Neural progenitor cell (in vitro differentiated cells): ENCODE results near the gene RIPK3. TPM values are rescaled to one million over a fixed set of nuclear protein-coding genes. Genes with fewer than 3 reads are reported as not detected.

ENCODE experiments used
- DNase-seq: peaks from one replicate; pipeline ENCODE4 v3.0.0-alpha.2; 2016; ENCODE audit warnings: low spot score
- H2AFZ ChIP-seq: fragments of 200-600 bp; sonication (generic); replicated peaks from 2 replicates; pipeline ENCODE4 v1.6.1; 2016; ENCODE audit warnings: antibody characterized with exemption
- H3F3A ChIP-seq: fragments of 200-600 bp; sonication (generic); 2 replicates; pipeline ENCODE4 v1.6.1; 2016; ENCODE audit warnings: antibody characterized with exemption, low read depth
- H3K27ac ChIP-seq: fragments of 200-600 bp; sonication (generic); 2 replicates; pipeline ENCODE4 v1.5.1; 2016; ENCODE audit warnings: mild to moderate bottlenecking
- H3K27me3 ChIP-seq: fragments of 200-600 bp; sonication (generic); 2 replicates; pipeline ENCODE4 v1.6.1; 2016; ENCODE audit warnings: mild to moderate bottlenecking, moderate library complexity
- H3K36me3 ChIP-seq: fragments of 200-600 bp; sonication (generic); 2 replicates; pipeline ENCODE4 v1.5.1; 2016
- H3K4me1 ChIP-seq: fragments of 200-600 bp; sonication (generic); 2 replicates; pipeline ENCODE4 v1.6.1; 2016; ENCODE audit warnings: mixed run types
- H3K4me2 ChIP-seq: fragments of 200-600 bp; sonication (generic); 2 replicates; pipeline ENCODE4 v1.6.1; 2016
- H3K4me3 ChIP-seq: fragments of 200-600 bp; sonication (generic); 2 replicates; pipeline ENCODE4 v1.5.1; 2016
- H3K79me2 ChIP-seq: fragments of 200-600 bp; sonication (generic); 2 replicates; pipeline ENCODE4 v1.6.1; 2016; ENCODE audit warnings: low read depth
- H3K9ac ChIP-seq: fragments of 200-600 bp; sonication (generic); 2 replicates; pipeline ENCODE4 v1.6.1; 2016
- H3K9me3 ChIP-seq: fragments of 200-600 bp; sonication (generic); 2 replicates; pipeline ENCODE4 v1.5.1; 2016; ENCODE audit warnings: low read depth
- H4K20me1 ChIP-seq: fragments of 200-600 bp; sonication (generic); 2 replicates; pipeline ENCODE4 v1.6.1; 2016; ENCODE audit warnings: low read depth
- H3K27ac Mint-ChIP-seq: 3 replicates; pipeline ENCODE4 v1.8.0; 2021; ENCODE audit warnings: mixed read lengths
- H3K27me3 Mint-ChIP-seq: 2 replicates; pipeline ENCODE4 v1.8.0; 2022; ENCODE audit warnings: low read depth, mild to moderate bottlenecking, inconsistent platforms, moderate library complexity, mixed read lengths; ENCODE audit not compliant: insufficient read depth
- H3K36me3 Mint-ChIP-seq: 3 replicates; pipeline ENCODE4 v1.8.0; 2021; ENCODE audit warnings: mixed read lengths
- H3K4me1 Mint-ChIP-seq: 3 replicates; pipeline ENCODE4 v1.8.0; 2021; ENCODE audit warnings: mixed read lengths
- H3K4me3 Mint-ChIP-seq: 3 replicates; pipeline ENCODE4 v1.8.0; 2021; ENCODE audit warnings: mild to moderate bottlenecking, moderate library complexity, mixed read lengths
- H3K9me3 Mint-ChIP-seq: 3 replicates; pipeline ENCODE4 v1.8.0; 2020; ENCODE audit warnings: mixed read lengths
- EZH2 ChIP-seq: fragments of 200-600 bp; sonication (generic); IDR thresholded peaks from 2 replicates; pipeline ENCODE4 v1.6.1; 2017; ENCODE audit warnings: antibody characterized with exemption, mild to moderate bottlenecking, moderate library complexity
- EZH2phosphoT487 ChIP-seq: fragments of 200-600 bp; sonication (generic); IDR thresholded peaks from 2 replicates; pipeline ENCODE4 v1.6.1; 2017; ENCODE audit warnings: antibody characterized with exemption
- total RNA-seq: library from RNA; depleted of rRNA; stranded (reverse); fragments of >200 nt; gene quantifications from 2 replicates; pipeline ENCODE4 v1.2.3, GENCODE V29; 2015; ENCODE audit warnings: low replicate concordance
- TF ChIP-seq, protein P1 (sequence below): fragments of 200-600 bp; sonication (generic); IDR thresholded peaks from 2 replicates; pipeline ENCODE4 v1.5.1; 2017; ENCODE audit warnings: antibody characterized with exemption, mild to moderate bottlenecking

RIPK3 gene
- total RNA-seq, 1 donor from 2014 or later: not detected

DNA sequence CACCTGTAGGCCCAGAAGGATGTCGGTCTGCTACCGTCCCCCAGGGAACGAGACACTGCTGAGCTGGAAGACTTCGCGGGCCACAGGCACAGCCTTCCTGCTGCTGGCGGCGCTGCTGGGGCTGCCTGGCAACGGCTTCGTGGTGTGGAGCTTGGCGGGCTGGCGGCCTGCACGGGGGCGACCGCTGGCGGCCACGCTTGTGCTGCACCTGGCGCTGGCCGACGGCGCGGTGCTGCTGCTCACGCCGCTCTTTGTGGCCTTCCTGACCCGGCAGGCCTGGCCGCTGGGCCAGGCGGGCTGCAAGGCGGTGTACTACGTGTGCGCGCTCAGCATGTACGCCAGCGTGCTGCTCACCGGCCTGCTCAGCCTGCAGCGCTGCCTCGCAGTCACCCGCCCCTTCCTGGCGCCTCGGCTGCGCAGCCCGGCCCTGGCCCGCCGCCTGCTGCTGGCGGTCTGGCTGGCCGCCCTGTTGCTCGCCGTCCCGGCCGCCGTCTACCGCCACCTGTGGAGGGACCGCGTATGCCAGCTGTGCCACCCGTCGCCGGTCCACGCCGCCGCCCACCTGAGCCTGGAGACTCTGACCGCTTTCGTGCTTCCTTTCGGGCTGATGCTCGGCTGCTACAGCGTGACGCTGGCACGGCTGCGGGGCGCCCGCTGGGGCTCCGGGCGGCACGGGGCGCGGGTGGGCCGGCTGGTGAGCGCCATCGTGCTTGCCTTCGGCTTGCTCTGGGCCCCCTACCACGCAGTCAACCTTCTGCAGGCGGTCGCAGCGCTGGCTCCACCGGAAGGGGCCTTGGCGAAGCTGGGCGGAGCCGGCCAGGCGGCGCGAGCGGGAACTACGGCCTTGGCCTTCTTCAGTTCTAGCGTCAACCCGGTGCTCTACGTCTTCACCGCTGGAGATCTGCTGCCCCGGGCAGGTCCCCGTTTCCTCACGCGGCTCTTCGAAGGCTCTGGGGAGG lies 28.9 kb downstream of the RIPK3 start, which contains the start of gene LTB4R:
TSS of gene LTB4R (plus strand) at position 857 of the 959 bp plus-strand sequence. CDS start 4,150 bp downstream, outside the sequence.
- Histone ChIP-seq H3K4me1 (no peaks in the 10 kb centered on the region), H3K9ac (no peak within 1 kb of the TSS), H3K79me2 (no peaks in the 10 kb centered on the region), H3K9me3 (no peaks in the 10 kb centered on the region), H3K27me3 (no peaks in the 10 kb centered on the region), H3F3A (no peaks in the 10 kb centered on the region), H3K4me3 (no peak within 1 kb of the TSS), H3K36me3 (no peaks in the 10 kb centered on the region), H3K4me2 (no peak within 1 kb of the TSS), H4K20me1 (no peaks in the 10 kb centered on the region), H2AFZ (no peak within 1 kb of the TSS), H3K27ac (no peak within 1 kb of the TSS)
- Mint-ChIP-seq H3K27me3 (peaks cover 12% of the 10 kb centered on the region), H3K27ac (no peak within 1 kb of the TSS), H3K9me3 (no peaks in the 10 kb centered on the region), H3K36me3 (peaks cover 2% of the 10 kb centered on the region), H3K4me1 (peaks cover 5% of the 10 kb centered on the region), H3K4me3 (peak within 1 kb of the TSS; percentile 55)
- no peak for DNase-seq
- TF ChIP-seq EZH2phosphoT487 (no peak), EZH2 (no peak)
- TF ChIP-seq, protein P1, sequence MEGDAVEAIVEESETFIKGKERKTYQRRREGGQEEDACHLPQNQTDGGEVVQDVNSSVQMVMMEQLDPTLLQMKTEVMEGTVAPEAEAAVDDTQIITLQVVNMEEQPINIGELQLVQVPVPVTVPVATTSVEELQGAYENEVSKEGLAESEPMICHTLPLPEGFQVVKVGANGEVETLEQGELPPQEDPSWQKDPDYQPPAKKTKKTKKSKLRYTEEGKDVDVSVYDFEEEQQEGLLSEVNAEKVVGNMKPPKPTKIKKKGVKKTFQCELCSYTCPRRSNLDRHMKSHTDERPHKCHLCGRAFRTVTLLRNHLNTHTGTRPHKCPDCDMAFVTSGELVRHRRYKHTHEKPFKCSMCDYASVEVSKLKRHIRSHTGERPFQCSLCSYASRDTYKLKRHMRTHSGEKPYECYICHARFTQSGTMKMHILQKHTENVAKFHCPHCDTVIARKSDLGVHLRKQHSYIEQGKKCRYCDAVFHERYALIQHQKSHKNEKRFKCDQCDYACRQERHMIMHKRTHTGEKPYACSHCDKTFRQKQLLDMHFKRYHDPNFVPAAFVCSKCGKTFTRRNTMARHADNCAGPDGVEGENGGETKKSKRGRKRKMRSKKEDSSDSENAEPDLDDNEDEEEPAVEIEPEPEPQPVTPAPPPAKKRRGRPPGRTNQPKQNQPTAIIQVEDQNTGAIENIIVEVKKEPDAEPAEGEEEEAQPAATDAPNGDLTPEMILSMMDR: no peak

DNA sequence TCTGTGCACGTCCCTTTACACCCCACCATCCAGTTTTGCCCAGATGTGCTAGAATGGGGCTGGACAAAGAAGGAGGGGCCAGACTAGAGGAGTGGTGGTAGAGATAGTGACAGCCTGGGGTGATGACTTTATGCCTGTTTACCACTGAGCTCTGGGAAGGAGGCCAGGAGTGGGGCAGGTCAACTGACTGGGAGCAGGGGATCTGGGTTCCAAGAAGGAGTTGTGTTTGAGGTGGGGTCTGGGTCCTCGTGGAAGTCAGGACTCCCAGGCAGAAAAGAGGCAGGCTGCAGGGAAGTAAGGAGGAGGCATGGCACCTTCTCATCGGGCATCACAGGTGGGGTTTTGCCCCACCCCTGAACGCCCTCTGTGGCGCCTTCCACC lies 29.5 kb downstream of the RIPK3 start:
- H3K79me2 ChIP-seq: no peaks in the 10 kb centered on the region
- Mint-ChIP-seq H3K27me3 (peaks cover 11% of the 10 kb centered on the region), H3K36me3 (peaks cover 3% of the 10 kb centered on the region), H3K9me3 (no peaks in the 10 kb centered on the region), H3K4me3 (peak overlapping the region; percentile 55), H3K4me1 (peaks cover 5% of the 10 kb centered on the region), H3K27ac (no peak overlapping the region)
- no peak for DNase-seq
- no peak overlapping the region for H2AFZ ChIP-seq
- TF ChIP-seq, protein P1: no peak
- TF ChIP-seq EZH2 (no peak), EZH2phosphoT487 (no peak)
- no peaks in the 10 kb centered on the region for H3K4me1 ChIP-seq
- H4K20me1 ChIP-seq: no peaks in the 10 kb centered on the region
- no peak overlapping the region for H3K4me3 ChIP-seq
- no peak overlapping the region for H3K27ac ChIP-seq
- no peak overlapping the region for H3K9ac ChIP-seq
- H3K4me2 ChIP-seq: no peak overlapping the region
- no peaks in the 10 kb centered on the region for H3F3A ChIP-seq
- no peaks in the 10 kb centered on the region for H3K36me3 ChIP-seq
- no peaks in the 10 kb centered on the region for H3K9me3 ChIP-seq
- no peaks in the 10 kb centered on the region for H3K27me3 ChIP-seq

DNA sequence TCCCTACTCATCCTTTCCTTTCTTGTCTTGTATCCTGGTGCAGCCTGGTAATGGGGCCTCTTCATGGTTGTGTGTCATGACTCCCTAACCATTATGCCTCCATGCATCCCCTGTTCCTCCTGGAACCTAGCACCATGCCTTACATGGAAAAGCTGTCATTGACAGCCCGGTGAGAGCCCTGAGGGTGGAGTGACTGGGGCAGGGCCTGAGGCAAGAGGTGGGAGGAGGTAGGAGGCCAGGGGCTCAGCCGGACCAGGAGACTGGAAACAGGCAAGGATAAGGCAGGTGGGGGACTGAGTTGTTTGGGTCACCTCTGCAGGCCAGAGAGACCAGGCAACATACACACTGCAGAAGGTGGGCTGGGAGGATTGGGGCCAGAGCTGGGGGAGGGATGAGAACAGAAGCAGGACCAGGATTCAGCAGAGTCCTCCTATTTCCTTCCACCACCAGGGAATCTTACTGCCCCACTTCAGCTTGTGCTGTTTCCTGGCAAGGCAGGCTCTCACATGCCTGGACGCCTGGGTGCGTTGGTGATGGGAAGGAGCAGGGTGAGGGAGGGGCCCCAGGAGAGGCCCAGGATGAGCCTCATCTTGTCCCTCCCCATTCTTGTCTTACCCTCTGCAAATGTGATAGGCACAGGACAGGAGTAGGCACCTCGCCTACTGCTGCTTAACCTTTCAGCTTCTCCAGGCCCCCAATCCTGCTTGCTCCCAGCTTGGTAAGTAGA lies 30.1 kb downstream of the RIPK3 start, which contains the start of gene LTB4R2:
TSS of gene LTB4R2 (plus strand) at position 603 of the 727 bp plus-strand sequence. CDS start 525 bp downstream, outside the sequence.
- Histone ChIP-seq H3F3A (no peaks in the 10 kb centered on the region), H2AFZ (no peak within 1 kb of the TSS), H3K79me2 (no peaks in the 10 kb centered on the region), H3K27me3 (no peaks in the 10 kb centered on the region), H3K27ac (no peak within 1 kb of the TSS), H3K36me3 (no peaks in the 10 kb centered on the region), H3K4me1 (no peaks in the 10 kb centered on the region), H4K20me1 (no peaks in the 10 kb centered on the region), H3K9ac (no peak within 1 kb of the TSS), H3K4me2 (no peak within 1 kb of the TSS), H3K9me3 (no peaks in the 10 kb centered on the region), H3K4me3 (no peak within 1 kb of the TSS)
- Mint-ChIP-seq H3K4me1 (peaks cover 5% of the 10 kb centered on the region), H3K27me3 (peaks cover 11% of the 10 kb centered on the region), H3K9me3 (no peaks in the 10 kb centered on the region), H3K36me3 (peaks cover 8% of the 10 kb centered on the region), H3K27ac (no peak within 1 kb of the TSS), H3K4me3 (peak within 1 kb of the TSS; percentile 55)
- TF ChIP-seq EZH2 (no peak), EZH2phosphoT487 (no peak)
- TF ChIP-seq, protein P1: no peak
- DNase-seq: no peak
